C4-2B (cell line): Measurements from ENCODE around the gene RGS16.
A peak's percentile ranks its signal among the peaks of the same experiment; 100 is the strongest.

ENCODE experiments used
- H3K27ac ChIP-seq: fragments of 450-650 bp; 2 replicates; pipeline ENCODE4 v1.5.1; 2017
- ZFX ChIP-seq: fragments of 450-650 bp; IDR thresholded peaks from 2 replicates; pipeline ENCODE4 v1.6.1; 2017
- TF ChIP-seq, protein P1 (sequence below): fragments of 450-650 bp; conservative IDR thresholded peaks from 2 replicates; pipeline ENCODE4 v1.5.1; 2017; ENCODE audit warnings: mild to moderate bottlenecking

RGS16 gene

DNA sequence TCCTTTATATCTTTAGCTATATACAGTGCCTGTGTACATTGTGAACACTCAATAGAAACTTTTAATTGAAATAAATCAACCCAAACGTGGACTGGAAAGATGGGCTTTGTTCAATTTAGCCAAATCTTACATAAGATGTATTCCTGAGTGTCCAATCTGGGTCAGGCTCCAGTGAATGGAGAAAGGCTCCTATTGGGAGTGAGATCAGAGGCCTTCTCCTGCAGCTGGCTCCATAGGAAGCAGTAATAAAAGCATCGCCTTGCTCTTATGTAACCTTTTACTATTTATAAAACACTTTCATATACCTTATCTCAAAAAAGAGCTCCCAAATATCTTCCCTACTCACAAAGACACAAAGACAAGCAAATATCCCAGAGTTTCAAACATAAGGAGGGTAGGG is 24.9 kb upstream of the RGS16 start:
- TF ChIP-seq, protein P1, sequence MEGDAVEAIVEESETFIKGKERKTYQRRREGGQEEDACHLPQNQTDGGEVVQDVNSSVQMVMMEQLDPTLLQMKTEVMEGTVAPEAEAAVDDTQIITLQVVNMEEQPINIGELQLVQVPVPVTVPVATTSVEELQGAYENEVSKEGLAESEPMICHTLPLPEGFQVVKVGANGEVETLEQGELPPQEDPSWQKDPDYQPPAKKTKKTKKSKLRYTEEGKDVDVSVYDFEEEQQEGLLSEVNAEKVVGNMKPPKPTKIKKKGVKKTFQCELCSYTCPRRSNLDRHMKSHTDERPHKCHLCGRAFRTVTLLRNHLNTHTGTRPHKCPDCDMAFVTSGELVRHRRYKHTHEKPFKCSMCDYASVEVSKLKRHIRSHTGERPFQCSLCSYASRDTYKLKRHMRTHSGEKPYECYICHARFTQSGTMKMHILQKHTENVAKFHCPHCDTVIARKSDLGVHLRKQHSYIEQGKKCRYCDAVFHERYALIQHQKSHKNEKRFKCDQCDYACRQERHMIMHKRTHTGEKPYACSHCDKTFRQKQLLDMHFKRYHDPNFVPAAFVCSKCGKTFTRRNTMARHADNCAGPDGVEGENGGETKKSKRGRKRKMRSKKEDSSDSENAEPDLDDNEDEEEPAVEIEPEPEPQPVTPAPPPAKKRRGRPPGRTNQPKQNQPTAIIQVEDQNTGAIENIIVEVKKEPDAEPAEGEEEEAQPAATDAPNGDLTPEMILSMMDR, result no peak
- TF ChIP-seq ZFX, result no peak
- no peak overlapping the region for H3K27ac ChIP-seq

DNA sequence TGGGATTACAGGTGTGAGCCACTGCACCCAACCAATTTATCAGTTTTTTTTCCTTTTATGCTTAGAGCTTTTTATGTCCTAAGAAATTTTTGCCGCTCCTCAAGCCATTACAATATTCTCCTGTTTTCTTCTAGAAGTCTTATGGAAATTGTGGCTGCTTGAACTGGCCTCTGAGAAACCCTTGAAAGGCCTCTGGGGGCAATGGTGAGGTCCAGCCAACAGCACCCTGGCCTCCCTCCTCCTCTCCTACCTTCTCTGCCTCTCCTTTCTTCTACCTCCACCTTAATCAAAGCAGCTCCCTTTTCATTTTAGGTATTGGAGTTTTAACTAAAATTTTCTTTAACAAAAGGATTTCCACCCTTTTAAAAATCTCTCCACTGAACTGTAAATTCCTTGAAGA is 24.5 kb upstream of the RGS16 start:
- no peak overlapping the region for H3K27ac ChIP-seq
- TF ChIP-seq, protein P1, result no peak
- no peak for TF ChIP-seq ZFX

DNA sequence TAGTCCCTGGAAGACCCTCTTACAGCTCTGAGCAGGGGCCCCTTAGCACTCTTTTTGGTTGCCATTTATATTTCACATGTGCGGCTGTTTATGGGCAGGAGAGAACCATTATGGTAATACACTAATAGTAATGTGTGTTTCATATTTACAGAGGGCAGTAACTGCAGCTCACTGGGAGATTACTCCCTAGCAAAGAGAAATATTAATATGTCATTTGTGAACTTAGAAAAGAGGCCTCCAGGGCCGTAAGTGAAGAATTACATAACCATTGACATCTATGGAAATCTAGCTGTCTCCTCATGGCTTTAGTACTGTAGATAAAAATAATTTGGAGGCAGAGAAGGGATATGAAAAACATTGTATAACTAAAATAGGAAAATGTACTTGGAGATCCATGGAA is 23.4 kb upstream of the RGS16 start:
- no peak for TF ChIP-seq ZFX
- no peak overlapping the region for H3K27ac ChIP-seq

DNA sequence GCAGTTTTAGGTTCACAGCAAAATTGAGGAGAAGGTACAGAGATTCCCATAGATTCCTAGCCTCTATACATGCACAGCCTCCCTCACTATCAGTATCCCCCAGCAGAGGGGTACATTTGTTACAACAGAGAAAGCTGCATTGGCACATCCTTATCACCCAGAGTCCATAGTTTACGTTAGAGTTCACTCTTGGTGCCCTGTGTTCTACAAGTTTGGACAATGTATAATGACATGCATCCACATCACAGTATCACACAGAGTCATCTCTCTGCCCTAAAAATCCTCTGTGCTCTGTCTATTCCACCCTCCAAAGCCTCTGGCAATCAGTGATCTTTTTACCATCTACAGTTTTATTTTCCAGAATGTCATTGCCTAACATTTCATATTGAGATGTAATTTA is 22.3 kb upstream of the RGS16 start:
- TF ChIP-seq, protein P1, result no peak
- H3K27ac ChIP-seq, result no peak overlapping the region

DNA sequence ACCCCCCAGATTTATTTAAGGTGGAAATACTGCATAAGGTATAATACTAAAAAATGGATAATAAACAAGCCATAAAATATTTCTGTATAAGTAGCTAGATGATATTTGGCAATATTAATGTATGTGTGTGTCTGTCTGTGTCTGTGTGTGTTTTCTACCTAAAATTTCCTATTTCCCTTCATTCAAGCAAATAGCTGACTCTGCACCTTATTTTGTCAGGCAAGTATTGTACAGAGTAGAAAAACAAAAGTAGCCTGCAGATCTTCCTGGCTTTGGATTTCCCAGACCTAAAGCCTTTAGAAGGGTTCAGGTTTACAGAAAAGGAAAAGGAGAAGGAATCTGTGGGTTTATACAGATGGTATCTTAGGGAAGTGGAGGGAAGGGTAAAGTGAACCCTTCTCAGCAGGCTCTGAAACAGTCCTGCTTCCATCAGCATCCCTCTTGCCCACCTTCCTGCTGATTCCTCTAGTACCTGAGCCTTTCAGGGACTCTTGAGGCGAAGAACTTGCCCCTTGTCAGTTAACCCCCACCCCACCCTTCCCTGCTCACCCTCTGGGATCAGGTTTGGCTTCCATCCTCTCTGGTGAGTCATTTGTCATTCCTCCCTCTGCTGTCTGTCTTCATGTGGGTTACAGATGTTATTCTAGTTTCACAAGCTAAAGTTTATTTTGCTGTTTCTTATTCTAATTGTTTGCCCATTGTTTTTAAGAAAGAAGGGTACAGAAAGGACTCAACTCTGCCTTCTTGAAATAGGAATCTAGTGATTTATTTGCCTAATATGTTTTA is 21.7 kb upstream of the RGS16 start:
- no peak overlapping the region for H3K27ac ChIP-seq
- no peak for TF ChIP-seq ZFX
- TF ChIP-seq, protein P1, result no peak

DNA sequence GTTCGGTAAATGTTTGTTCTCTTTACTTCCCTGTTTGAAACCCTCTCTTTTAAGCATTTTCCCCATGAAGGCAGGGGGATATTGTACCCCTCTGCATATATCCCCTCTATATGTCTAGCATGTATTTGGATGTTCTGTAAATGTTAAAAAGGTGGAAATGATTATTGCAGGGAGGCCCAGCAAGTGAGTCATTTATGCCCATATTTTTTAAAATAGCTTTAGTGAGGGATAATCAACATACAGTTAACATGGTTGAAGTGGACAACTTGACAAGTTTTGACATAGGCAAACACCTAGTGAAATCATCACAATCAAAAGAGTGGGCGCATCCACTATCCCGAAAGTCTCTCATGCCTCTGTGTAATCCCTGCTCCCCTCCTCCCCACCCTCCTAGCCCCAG is 20.8 kb upstream of the RGS16 start:
- TF ChIP-seq, protein P1, result no peak
- no peak for TF ChIP-seq ZFX
- H3K27ac ChIP-seq, result no peak overlapping the region

DNA sequence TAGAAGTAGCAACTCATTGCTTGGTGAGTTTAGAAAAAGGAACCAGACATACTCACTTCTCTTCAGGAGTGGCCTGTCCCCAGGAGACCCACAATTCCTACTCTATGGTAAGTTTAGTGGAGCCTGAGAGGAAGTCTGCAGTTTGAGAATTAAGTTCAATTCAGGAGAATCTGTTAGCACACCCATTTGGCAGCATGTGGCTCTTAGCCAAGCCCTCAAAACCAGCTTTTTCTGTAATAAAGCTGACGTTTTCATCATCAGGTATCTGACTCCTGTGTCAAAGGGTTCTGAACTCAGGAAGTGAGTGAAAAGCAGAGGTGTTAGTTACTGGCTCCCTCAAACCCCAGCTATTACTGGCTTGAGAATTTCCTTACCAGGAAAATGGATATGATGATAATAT is 20.4 kb upstream of the RGS16 start:
- TF ChIP-seq, protein P1, result no peak
- no peak for TF ChIP-seq ZFX
- peak overlapping the region; percentile 39; the same call in 1 of the 2 replicates for H3K27ac ChIP-seq

DNA sequence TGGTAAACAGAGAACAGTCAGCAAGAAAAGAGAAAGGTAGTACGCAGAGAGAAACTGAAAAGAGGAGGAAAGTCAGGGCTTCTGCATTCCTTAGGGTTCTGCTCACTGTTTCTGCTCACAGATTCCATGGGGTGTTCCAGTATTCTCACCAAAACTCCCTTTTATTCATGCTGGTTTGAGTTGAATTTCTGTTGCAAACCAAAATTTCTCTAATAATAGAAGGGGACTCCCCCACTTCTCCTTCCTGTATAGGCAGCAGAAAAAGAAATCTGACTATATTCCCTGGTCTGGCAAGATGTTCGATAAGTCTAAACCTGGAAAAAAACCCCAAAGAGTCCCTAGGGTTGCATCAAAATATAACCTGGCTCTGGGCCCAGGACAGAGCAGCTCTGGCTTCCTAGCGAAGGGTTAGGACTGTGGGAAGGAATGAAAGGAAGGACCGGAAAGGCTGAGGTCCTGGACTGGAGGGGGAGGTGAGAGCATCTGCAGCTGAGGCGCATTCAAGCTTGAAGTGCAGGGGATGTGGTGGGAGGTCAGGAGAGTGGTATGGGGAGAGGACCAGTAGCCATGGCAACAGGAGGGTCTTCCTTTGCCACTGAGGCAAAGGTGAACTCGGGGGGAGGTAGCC is 18.8 kb upstream of the RGS16 start:
- no peak overlapping the region for H3K27ac ChIP-seq
- TF ChIP-seq, protein P1, result no peak
- TF ChIP-seq ZFX, result no peak
